ENCODE measurements around the gene ADARB1.
"Not testable (repeated sequence)": the region's sequence is repeated elsewhere in the genome, so short reads cannot be mapped to it uniquely, and the experiment has no call there.

Gene ADARB1

GRCh38 chr21:45074048-45074817, at the start of gene ADARB1:
ADARB1 (plus strand) TSS chr21:45074580; CDS start chr21:45171657, 97,077 bp downstream.
- DNase-seq (ENCODE audit: low spot score), result peak; percentile 89

- peak; percentile 37 for DNase-seq (ENCODE audit: low spot score)
Measured at GRCh38 chr21:45026066-45026745, 48.2 kb upstream of the ADARB1 start.

GRCh38 chr21:45026826-45027225, 47.6 kb upstream of the ADARB1 start:
- peak; percentile 55 for DNase-seq (ENCODE audit: low spot score)

- DNase-seq (ENCODE audit: low spot score), result peak; percentile 43
Measured at GRCh38 chr21:45027241-45028196, 46.9 kb upstream of the ADARB1 start.

- DNase-seq (ENCODE audit: low spot score), result not testable (repeated sequence)
Measured at GRCh38 chr21:45028645-45029044, 45.7 kb upstream of the ADARB1 start.

GRCh38 chr21:45029298-45029947, 45.0 kb upstream of the ADARB1 start:
- no peak for DNase-seq (ENCODE audit: low spot score)

- peak; percentile 79 for DNase-seq (ENCODE audit: low spot score)
Measured at GRCh38 chr21:45029948-45030681, 44.3 kb upstream of the ADARB1 start.

- peak; percentile 52 for DNase-seq (ENCODE audit: low spot score)
Measured at GRCh38 chr21:45030682-45031570, 43.5 kb upstream of the ADARB1 start.

- DNase-seq (ENCODE audit: low spot score), result peak; percentile 49
Measured at GRCh38 chr21:45031571-45032191, 42.7 kb upstream of the ADARB1 start.

GRCh38 chr21:45032332-45032731, 42.0 kb upstream of the ADARB1 start:
- DNase-seq (ENCODE audit: low spot score), result peak; percentile 49

GRCh38 chr21:45032977-45033710, 41.2 kb upstream of the ADARB1 start:
- DNase-seq (ENCODE audit: low spot score), result peak; percentile 43

GRCh38 chr21:45033791-45034555, 40.4 kb upstream of the ADARB1 start:
- DNase-seq (ENCODE audit: low spot score), result peak; percentile 43

- DNase-seq (ENCODE audit: low spot score), result no peak
Measured at GRCh38 chr21:45034556-45035476, 39.6 kb upstream of the ADARB1 start.

GRCh38 chr21:45035477-45035848, 38.9 kb upstream of the ADARB1 start:
- no peak for DNase-seq (ENCODE audit: low spot score)

GRCh38 chr21:45036630-45037029, 37.8 kb upstream of the ADARB1 start:
- DNase-seq (ENCODE audit: low spot score), result no peak

- no peak for DNase-seq (ENCODE audit: low spot score)
Measured at GRCh38 chr21:45037986-45038385, 36.4 kb upstream of the ADARB1 start.
